HG03139 (cell line): ENCODE results near the gene LCLAT1.
"Not testable (repeated sequence)": the region's sequence is repeated elsewhere in the genome, so short reads cannot be mapped to it uniquely, and the experiment has no call there.

Experiments used
- ATAC-seq: cut with Tn5 transposase; IDR thresholded peaks from one replicate; pipeline ENCODE4 v1.9.1; 2021; ENCODE audit not compliant: unreplicated experiment

LCLAT1 gene

GRCh38 chr2:30633039-30633438, 186.0 kb downstream of the LCLAT1 start:
- ATAC-seq: no peak

DNA sequence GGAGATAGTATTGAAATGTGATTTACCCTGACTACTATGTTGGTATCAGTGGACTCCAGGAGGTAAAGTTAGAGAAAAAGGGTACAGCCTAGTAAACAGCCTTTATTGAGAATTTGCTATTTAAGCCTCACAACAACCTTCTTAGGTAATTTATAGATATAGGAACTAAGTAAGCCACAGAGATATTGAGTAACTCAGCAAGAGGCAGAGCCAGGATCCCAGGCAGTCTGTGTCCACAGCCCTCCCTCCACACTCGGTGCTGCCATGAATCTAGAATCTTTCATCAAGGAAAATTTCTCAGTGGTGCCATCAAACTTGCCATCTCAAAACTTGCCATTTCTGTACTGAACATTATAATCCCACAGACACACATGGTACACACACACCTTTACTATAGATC, 189.3 kb downstream of the LCLAT1 start:
- no peak for ATAC-seq

GRCh38 chr2:30639836-30640235, 192.8 kb downstream of the LCLAT1 start:
- no peak for ATAC-seq

GRCh38 chr2:30641765-30642345, 194.8 kb downstream of the LCLAT1 start:
- ATAC-seq: no peak

GRCh38 chr2:30643013-30643412, 196.0 kb downstream of the LCLAT1 start:
- not testable (repeated sequence) for ATAC-seq

DNA sequence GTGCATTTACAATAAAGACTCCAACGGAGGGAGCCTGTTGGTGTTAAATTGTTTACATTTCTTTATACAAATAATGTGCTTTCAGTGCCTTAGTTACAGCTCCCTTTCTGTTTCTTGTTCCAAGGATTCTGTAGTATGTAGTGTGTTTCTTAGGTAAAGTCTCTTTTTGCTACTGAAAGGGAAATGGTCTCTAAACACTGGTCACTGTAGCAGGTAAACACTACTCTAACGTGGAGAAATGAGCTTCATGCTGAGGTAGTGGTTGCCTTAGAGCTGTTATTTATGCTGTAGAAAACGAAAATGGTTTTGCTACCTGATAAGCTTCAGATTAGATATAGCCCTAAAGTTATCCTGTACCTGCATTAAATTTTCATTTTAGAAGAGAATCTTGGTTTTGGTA, 196.6 kb downstream of the LCLAT1 start:
- no peak for ATAC-seq

DNA sequence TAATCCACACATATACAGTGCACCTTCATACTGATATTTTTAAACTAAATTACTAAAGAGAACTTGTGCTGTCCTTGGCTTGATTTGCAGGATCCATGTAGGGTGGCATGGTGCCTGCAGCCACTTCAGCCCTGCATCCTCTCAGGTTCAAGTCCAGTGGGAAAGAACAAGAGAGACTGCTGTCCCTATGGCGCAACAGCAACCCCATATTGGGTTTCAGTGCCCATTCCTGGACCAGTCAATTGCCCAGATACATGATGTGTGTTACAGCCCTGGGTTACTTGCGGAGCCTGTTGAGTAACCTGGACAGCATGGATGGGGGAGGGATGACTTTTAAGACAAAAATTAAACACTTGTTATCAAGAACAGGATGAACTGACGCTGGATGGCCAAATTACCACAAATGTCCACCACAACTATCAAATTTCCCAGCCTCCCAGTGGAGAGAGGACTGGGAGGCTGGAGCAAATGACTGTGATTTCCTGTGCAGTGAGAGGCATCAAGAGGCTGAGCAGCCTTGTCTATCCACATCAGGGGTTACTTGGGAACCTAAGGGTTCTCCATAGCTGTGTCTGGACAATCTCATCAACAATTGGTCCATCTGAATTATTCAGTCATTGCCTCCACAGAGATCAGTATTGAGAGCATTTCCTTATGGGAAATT, 198.2 kb downstream of the LCLAT1 start:
- no peak for ATAC-seq

GRCh38 chr2:30645745-30646119, 198.7 kb downstream of the LCLAT1 start:
- no peak for ATAC-seq

GRCh38 chr2:30647752-30648457, 200.9 kb downstream of the LCLAT1 start:
- no peak for ATAC-seq

- no peak for ATAC-seq
These were observed 202.2 kb downstream of the LCLAT1 start for GRCh38 chr2:30649278-30649677.

DNA sequence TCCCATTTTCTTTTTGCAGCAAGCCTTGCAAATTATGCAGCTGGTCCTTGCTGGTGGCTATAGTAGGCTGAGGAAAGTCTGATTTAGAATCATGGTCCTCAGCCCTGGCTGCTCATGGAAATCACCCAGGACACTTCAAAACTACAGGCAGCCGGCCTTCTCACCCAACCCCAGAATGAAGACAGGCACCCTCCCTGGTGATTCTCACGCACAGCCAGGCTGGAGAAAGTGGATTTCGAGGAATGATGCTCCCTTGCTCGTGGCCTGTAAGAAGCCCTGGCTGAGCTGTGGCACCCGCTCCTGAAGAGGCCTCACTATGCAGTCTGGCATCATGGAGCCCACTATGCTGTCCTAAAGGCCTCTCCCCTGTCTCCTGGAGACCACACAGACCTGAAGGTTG, 202.8 kb downstream of the LCLAT1 start:
- ATAC-seq: no peak

DNA sequence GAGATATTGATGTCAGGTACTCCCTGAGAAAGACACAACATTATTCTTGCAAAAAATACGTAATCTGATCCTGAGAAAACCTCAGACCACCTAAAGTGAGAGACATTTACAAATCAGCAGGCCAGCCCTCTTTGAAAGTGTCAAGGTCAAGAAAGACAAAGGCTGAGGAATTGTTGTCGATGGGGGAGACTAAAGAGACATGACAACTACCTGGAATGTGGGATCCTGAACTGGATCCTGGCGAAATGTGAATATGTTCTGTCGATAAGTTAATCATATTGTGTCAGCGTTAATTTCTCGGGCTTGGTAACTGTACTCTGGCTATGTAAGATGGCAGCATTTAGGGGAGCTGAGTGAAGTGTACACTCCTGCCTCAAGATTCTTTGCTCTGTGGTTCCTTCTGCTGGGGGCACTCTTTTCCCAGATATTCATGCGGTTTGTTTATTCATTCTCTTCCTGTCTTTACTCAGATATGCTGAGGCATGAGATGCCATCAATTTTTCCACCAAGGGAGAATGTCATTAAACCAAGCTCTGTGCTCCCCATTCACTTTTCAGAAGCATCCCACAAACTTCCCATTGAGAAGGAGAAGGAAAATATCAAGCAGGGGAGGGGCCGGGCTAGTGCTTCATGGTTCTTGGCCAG, 205.3 kb downstream of the LCLAT1 start:
- ATAC-seq: no peak

DNA sequence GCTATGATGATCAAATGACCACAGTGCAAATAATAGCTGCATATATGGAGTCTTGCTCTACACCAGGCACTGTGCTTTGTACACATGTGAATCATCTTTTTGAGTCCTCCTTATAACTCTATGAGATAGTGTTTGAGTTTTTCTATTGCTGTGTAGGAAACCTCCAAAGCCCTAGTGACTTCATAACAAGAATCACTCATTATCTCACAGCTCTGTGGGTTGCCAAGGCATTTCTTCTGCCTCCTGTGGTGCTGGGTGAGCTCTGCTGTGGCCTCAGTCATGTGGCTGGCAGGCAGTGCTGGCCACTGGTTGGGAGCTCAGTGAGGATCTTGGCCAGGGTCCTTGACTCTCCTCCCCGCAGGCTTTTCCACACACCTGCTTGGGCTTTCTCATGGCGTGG, 206.8 kb downstream of the LCLAT1 start:
- no peak for ATAC-seq

- ATAC-seq: no peak
These were observed 207.4 kb downstream of the LCLAT1 start for GRCh38 chr2:30654404-30654803.

- no peak for ATAC-seq
These were observed 208.2 kb downstream of the LCLAT1 start for GRCh38 chr2:30655211-30655610.

DNA sequence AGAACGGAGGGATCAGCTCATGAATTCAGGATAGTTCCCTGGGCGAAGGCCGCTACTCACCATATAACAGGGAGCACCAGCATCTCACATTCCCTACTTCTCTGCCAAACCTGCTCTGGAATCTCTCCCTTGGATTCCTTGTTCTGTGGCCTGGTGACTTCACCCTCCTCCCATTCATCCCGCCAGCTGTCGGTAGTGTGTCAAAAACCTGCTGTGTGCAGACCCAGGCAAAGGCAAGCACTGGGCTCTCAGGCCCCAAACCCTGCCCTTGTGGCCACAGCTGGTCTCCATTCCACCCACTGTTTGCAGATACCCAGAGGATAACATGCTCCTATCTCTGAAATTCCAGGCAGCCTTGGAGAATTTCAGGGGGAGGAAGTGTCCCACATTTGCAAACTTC, 208.6 kb downstream of the LCLAT1 start:
- ATAC-seq: no peak

GRCh38 chr2:30656079-30656478, 209.0 kb downstream of the LCLAT1 start:
- ATAC-seq: no peak

- no peak for ATAC-seq
These were observed 214.4 kb downstream of the LCLAT1 start for GRCh38 chr2:30661173-30662107.

DNA sequence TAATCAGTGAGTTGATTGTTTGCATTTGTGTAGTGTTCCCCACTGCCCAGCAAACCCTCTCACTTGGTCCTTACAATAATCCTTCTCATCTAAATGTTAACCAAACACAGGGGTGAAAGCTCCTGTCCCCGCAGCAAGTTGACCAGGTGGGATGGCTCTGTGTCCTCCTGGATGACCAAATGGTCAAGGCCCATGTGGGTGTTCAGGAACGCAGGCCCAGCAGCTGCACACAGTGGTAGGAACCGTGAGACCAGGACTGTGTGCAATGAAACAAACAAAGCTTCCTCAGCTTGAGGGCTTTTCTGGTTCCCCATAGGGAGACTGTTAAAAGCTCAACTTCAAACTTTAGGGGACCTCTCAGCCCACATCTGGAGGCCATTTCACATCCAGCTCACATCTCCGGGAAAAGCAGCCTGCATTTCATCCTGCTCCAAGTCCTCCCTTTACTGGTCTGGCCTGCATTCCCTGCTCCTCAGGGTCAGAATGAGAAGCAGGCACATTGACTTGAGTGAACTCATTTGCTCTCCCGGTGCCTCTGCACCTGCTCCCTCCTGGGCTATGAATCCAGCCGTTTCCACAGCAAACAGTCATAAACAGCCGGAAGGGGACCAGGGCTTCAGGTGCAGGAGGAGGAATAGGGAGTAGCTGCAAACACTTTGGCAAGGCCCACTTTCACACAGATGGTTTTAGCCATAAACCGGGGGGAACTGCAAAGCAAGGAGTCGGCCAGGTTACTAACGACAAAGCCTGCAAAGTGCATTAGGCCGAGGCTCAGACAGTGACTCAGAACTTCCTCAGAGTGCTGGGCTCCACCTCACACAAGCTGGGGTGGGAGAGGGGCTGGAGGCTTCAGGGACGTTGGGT, 215.5 kb downstream of the LCLAT1 start:
- ATAC-seq: no peak

GRCh38 chr2:30663321-30663720, 216.3 kb downstream of the LCLAT1 start:
- ATAC-seq: no peak
